GM13976 (cell line): ENCODE data around the gene REV3L.
"Not testable (repeated sequence)": the region's sequence is repeated elsewhere in the genome, so short reads cannot be mapped to it uniquely, and the experiment has no call there.

Source experiments
- DNase-seq: peaks from one replicate; pipeline ENCODE4 v3.0.0; 2012; ENCODE audit warnings: low spot score
- in situ Hi-C: fragments of 300-500 bp; cut with MboI; formaldehyde crosslinking; loops from one replicate; pipeline ENCODE4 v1.12.0; 2022; ENCODE audit warnings: low sequenced_read_pairs, mixed read lengths, inconsistent platforms; ENCODE audit not compliant: unreplicated experiment
- TF ChIP-seq, protein P1 (sequence below): IDR thresholded peaks from 2 replicates; pipeline ENCODE4 v1.5.1; 2012; ENCODE audit warnings: borderline replicate concordance, mild to moderate bottlenecking; ENCODE audit not compliant: insufficient read depth; ENCODE audit errors: extremely low read depth, missing control alignments, control extremely low read depth

Gene REV3L

GRCh38 chr6:111517965-111518364, 34.9 kb upstream of the REV3L start:
- no peak for DNase-seq
- in situ Hi-C loops, result no loop called here
- TF ChIP-seq, protein P1, sequence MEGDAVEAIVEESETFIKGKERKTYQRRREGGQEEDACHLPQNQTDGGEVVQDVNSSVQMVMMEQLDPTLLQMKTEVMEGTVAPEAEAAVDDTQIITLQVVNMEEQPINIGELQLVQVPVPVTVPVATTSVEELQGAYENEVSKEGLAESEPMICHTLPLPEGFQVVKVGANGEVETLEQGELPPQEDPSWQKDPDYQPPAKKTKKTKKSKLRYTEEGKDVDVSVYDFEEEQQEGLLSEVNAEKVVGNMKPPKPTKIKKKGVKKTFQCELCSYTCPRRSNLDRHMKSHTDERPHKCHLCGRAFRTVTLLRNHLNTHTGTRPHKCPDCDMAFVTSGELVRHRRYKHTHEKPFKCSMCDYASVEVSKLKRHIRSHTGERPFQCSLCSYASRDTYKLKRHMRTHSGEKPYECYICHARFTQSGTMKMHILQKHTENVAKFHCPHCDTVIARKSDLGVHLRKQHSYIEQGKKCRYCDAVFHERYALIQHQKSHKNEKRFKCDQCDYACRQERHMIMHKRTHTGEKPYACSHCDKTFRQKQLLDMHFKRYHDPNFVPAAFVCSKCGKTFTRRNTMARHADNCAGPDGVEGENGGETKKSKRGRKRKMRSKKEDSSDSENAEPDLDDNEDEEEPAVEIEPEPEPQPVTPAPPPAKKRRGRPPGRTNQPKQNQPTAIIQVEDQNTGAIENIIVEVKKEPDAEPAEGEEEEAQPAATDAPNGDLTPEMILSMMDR, result no peak

DNA sequence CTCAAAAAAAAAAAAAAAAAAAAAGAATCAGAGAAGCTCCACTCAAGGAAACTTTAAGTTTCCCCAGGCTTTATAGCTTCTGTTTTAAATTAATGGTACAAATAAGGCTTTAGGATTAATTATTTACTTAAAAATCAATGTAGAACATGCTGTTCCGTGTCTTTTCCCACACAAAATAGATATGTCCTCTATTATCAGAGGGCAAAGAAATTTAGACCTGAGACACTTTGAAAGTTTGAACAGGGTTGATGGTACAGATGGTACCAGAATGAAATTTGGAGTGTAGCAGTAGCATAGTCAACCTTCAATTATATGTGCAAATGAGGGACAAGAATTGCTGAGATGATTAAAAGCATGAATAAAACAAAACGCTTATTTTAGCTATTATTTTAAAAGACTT, 32.2 kb upstream of the REV3L start:
- TF ChIP-seq, protein P1, result no peak
- no peak for DNase-seq
- in situ Hi-C loops, result no loop called here

DNA sequence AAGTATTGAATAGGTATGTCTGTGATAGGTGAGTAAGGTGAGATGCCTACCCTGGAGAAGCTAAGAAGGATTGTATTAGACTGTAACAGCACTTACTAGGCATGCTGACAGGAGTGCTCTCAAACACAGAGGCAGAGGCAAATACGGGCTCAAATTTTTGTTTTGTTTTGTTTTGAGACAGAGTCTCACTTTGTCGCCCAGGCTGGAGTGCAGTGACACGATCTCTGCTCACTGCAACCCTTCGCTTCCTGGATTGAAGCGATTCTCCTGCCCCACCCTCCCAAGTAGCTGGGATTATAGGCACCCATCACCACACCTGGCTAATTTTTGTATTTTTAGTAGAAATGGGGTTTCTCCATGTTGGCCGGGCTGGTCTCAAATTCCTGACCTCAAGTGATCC, 31.5 kb upstream of the REV3L start:
- DNase-seq, in situ Hi-C loops: not testable (repeated sequence)

- DNase-seq, in situ Hi-C loops: not testable (repeated sequence)
Observed at GRCh38 chr6:111507219-111507618, 24.2 kb upstream of the REV3L start.

DNA sequence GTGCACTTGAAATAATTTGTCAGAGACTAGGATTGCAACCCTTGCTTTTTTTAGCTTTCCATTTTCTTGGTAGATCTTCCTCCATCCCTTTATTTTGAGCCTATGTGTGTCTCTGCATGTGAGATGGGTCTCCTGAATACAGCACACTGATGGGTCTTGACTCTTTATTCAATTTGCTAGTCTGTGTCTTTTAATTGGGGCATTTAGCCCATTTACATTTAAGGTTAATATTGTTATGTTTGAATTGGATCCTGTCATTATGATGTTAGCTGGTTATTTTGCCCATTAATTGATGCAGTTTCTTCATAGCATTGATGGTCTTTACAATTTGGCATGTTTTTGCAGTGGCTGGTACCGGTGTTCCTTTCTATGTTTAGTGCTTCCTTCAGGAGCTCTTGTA, 22.5 kb upstream of the REV3L start:
- in situ Hi-C loops, DNase-seq: not testable (repeated sequence)

GRCh38 chr6:111503660-111504059, 20.6 kb upstream of the REV3L start:
- in situ Hi-C loops, result no loop called here
- TF ChIP-seq, protein P1, result no peak
- no peak for DNase-seq

GRCh38 chr6:111503194-111503593, 20.2 kb upstream of the REV3L start:
- in situ Hi-C loops, result no loop called here
- no peak for DNase-seq
- TF ChIP-seq, protein P1, result no peak

DNA sequence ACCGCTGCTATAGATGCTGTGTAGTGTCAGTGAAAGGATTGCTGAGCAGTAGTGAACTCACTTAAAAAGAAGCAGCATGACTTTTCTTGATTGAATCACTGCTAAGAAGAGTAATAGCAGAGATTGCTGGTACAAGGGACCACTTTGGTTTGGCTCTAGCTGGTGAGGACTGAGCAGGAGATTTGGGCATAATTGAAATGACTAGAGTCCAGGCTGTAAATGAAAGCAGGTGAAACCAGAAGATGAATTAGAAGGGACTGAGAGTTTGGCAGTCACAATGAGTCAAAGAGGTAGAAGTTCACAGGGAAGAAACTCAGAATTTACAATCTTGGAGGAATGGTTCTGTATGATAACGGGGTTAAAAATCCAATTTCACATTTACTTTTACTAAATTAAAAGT, 19.1 kb upstream of the REV3L start:
- TF ChIP-seq, protein P1, result no peak
- no peak for DNase-seq
- in situ Hi-C loops, result no loop called here
